ENCODE data around the gene FZD4. TPM values are rescaled to one million over a fixed set of nuclear protein-coding genes. Genes with fewer than 3 reads are reported as not detected.
"Not testable (repeated sequence)": the region's sequence is repeated elsewhere in the genome, so short reads cannot be mapped to it uniquely, and the experiment has no call there.

Gene FZD4
- 1.9 and 2.5 TPM in 2 replicates for total RNA-seq (2014; rRNA removed; shearing (Covaris generic))
- 3.1 and 3.2 TPM in 2 replicates for polyA plus RNA-seq (2015; cell fraction: cytosol; rRNA removed)
- polyA plus RNA-seq (2015; cell fraction: nucleus; rRNA removed): 4.0 and 4.2 TPM in 2 replicates

DNA sequence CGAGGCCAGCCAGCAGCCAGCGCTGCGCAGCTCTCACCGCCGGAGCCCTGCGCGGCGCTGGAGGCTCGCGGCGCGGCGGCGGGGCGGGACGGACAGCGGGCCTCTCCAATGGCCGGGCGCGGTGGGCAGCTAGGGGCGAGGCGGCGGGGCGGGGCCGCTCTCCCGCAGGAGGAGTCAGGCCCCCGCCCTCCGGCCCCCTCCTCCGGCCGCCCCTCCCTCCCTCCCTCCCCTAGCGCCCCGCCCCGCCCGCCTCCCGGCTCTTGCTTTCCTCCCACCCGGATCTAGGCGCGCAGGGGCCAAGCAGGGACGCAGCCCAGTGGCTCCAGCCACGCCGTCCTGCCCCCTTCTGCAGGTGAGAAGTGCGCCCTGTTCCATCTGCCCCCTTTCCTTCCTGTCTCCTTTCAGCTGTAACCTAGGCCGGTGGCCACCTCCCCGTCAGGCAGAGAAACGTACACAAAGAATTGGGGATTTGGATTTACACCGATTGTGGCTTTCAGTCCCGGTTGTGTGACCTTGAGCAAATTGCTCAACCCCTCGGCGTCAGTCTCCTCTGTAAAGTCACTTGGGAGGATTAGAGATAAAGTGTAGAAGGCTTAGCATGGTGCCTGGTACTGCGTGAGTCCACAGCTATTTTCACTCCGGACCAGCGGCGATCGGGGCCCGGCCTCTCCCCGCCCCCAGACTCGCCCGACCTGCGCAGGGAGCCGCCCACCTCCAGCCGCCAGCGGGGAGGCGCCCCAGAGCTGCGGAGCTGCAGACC, at the start of gene FZD4:
FZD4 (minus strand) TSS at position 35 of the 760 bp plus-strand sequence. CDS start 310 bp downstream, outside the sequence.
- in situ Hi-C loops (cut with HindIII; ENCODE audit: low pct_unique_long_range_greater_than_20kb, low sequenced_read_pairs): no loop called here
- peak; percentile 83 for DNase-seq (ENCODE audit: low read depth, low spot score)

DNA sequence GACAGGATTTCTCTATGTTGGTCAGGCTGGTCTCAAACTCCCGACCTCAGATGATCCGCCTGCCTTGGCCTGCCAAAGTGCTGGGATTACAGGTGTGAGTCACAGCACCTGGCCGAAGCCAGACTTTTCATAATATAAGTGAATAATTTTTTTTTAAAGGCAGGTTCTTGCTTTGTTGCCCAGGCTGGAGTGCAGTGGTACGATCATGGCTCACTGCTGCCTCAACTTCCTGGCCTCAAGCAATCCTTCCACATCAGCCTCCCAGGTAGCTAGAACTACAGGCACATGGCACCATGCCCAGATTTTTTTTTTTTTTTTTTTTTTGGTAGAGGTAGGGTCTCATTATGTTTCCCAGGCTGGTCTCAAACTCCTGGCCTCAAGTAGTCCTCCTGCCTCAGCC, 49.1 kb upstream of the FZD4 start:
- in situ Hi-C loops (cut with HindIII; ENCODE audit: low pct_unique_long_range_greater_than_20kb, low sequenced_read_pairs); DNase-seq (ENCODE audit: low read depth, low spot score): not testable (repeated sequence)

DNA sequence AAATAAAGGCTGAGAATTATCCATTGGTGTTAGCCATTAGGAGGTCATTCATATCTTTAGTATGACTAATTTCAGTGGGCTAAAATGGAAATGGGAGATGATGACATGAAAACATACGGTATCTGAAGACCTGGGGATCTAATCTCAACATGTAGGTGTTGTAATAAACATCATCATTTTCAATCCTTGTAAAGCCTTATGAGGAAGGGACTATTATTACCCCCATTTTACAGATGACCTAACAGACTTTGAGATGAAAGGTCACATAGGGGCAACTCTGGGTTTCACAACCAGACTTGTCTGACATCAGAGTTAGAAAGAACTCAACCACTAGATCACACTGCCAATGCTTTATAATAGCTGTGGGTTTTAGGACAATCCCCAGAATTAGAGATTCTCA, 47.7 kb upstream of the FZD4 start:
- in situ Hi-C loops (cut with HindIII; ENCODE audit: low pct_unique_long_range_greater_than_20kb, low sequenced_read_pairs): no loop called here
- DNase-seq (ENCODE audit: low read depth, low spot score): no peak

DNA sequence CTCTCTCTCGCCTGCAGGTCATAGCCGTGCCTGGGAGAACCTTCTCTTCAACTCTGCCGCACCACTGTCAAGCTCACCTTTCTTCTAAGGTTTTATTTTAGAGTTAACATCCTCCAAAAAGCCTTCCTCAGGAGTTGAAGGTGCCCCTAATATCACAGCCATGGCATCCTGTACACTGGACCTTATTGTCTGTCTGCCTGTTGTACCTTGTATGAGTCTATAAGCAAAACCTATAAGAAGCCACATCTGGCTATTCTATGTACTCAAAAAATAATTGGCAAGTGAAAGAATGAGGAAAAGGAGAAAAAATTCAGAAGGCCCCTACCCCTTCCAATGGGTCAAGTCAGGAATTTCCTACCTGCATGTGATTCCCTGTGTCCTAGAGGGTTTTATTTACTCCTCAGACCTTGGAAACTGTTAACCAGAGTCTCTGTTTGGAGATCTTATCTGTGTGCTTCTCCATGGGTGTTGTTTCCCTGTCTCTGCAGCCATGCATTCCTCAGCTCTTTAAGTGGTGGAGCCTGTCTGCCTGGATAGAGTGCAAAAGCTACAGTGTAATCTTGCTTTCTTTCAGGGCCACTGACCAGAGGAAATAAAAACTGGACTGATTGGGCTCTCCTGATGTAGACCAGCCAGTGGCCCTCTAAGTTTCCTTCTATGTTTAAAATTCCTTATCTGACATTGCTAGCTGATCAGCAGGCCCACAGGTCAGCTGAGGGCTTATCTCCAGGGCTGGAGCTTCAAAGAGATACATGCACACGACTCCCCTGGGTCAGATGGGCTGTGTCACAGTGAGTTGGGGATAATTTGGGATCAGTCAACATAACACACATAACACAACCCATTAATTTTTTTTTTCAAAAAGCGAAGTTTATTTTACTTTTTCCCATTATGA, 44.9 kb upstream of the FZD4 start:
- in situ Hi-C loops (cut with HindIII; ENCODE audit: low pct_unique_long_range_greater_than_20kb, low sequenced_read_pairs): no loop called here
- no peak for DNase-seq (ENCODE audit: low read depth, low spot score)

DNA sequence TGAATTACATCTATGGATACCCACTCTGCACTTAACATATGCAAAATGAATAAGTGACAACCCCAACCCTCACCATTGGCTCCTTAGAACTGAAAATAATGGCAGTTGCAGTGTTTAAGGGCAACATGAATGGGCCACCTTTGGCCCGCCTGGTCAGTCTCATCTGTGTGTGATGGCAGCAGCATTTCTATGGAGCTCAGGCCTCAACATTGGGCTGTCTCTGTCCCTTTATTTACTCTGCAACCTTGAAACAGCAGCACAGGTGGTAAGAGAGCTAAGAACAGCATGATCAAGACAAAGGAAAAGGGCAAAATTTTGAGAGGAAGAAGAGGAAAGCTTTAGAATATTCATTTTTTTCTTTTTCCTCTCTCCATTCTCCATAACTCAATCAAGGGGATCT, 44.2 kb upstream of the FZD4 start:
- DNase-seq (ENCODE audit: low read depth, low spot score): no peak
- in situ Hi-C loops (cut with HindIII; ENCODE audit: low pct_unique_long_range_greater_than_20kb, low sequenced_read_pairs): no loop called here

DNA sequence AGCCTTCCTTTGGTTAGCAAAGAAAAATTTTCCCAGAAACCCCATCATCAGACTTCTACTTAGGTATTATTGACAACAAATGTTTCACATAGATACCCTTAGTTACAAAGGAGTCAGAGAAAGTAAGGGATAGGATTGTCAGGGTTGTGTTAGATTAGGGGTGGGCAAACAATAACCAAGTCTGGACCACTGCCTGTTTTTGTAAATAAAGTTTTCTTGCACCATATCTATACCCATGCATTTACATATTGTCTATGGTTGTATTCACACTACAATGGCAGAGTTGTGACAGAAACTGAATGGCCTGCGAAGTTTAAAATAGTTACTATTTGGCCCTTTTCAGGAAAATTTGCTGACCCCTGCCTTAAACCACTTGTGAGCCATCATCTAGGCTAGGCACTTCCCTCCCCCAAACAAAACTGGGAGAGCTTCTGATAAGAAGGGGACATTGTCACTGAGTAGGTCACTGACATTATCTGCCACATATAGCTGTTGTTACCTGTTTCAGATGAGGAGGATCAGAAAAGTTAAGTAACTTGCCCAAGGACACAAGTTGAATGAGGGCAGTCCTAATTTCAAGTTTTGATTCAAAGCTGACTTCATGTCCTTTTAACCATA, 41.9 kb upstream of the FZD4 start:
- no peak for DNase-seq (ENCODE audit: low read depth, low spot score)

DNA sequence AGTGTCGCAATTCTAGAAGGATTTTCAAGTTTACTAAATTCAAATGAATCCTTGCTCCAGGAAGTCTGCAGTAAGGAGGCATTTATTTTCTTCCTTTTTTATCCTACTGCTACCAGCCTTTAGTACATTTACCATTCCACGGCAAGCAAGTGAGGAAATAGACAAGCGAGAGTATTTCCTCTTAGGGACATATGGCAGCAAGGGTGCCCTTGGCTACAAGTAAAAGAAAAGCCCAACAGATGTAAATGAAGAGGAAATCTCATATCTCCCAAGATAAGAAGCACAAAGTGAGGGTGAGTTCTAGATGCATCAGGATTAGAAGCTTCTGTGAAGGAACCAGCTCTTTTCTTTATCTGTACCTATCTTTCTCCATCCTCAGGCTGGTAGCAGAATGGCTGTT, 37.8 kb upstream of the FZD4 start:
- in situ Hi-C loops (cut with HindIII; ENCODE audit: low pct_unique_long_range_greater_than_20kb, low sequenced_read_pairs): no loop called here
- DNase-seq (ENCODE audit: low read depth, low spot score): no peak

More for the DNA sequence above, 41.9 kb upstream of the FZD4 start:
- in situ Hi-C loops (cut with HindIII; ENCODE audit: low pct_unique_long_range_greater_than_20kb, low sequenced_read_pairs): no loop called here

DNA sequence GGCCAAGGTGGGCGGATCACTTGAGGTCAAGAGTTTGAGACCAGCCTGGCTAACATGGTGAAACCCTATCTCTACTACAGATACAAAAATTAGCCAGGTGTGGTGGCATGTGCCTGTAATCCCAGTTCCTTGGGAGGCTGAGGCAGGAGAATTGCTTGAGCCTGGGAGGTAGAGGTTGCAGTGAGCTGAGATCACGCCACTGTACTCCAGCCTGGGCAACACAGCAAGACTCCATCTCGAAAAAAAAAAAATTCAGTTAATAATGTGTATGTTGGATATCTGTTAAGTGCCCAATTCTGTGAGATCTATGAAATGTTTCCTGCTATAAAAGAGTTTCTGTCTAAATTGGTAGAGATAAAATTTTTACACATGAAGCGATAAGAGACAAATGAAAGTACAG, 37.1 kb upstream of the FZD4 start:
- DNase-seq (ENCODE audit: low read depth, low spot score); in situ Hi-C loops (cut with HindIII; ENCODE audit: low pct_unique_long_range_greater_than_20kb, low sequenced_read_pairs): not testable (repeated sequence)

DNA sequence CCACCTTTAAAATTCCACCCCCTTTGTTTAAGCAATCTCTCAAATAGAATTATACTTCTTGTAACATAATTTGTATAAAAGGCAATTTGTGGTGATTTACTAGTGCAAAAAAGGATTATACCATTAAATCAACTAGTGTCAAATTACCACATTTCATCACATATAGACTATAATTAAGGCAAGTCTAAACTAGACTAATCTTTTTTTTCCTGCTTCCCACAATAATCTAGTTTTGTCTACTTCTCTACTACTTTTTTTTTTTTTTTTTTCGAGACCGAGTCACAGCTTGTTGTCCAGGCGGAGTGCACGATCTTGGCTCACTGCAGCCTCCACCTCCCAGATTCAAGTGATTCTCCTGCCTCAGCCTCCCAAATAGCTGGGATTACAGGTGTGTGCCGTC, 36.1 kb upstream of the FZD4 start:
- in situ Hi-C loops (cut with HindIII; ENCODE audit: low pct_unique_long_range_greater_than_20kb, low sequenced_read_pairs): no loop called here
- no peak for DNase-seq (ENCODE audit: low read depth, low spot score)

DNA sequence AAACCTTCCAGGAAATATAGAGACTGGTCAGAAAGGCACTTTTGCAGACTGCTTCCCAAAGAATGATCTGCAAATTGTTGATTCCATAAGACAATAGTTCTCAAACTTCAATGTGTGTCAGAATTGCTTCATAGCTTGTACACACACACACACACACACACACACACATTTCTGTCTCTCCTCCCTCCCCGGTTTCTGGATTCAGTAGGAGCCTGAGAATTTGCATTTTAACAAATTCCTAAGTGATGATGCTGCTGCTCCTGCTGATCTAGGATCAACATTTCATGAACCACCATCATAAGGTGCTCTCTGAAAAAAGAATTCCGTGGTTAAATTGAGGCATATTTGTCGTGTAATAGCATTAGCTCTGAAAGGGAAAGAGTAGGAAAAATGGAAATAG, 35.3 kb upstream of the FZD4 start:
- in situ Hi-C loops (cut with HindIII; ENCODE audit: low pct_unique_long_range_greater_than_20kb, low sequenced_read_pairs): no loop called here

DNA sequence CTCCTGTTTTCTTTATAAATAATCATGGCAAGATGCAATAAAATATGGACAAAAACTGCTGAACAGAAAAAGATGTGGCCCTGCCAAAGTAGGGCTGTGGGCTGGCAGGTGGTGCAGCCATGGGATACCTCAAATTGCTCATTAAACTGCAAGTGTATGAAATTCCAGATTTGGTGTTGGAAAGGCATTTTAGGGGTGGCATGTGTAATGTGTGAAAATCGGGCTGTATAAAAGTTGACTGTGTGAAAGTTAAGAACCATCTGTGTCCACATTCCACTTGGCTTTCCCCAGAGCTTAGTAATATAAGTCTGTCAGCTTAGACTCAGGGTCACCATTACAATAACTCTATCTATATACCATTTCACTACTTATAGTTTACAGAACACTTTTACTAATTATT, 34.8 kb upstream of the FZD4 start:
- DNase-seq (ENCODE audit: low read depth, low spot score): no peak
- in situ Hi-C loops (cut with HindIII; ENCODE audit: low pct_unique_long_range_greater_than_20kb, low sequenced_read_pairs): no loop called here

More for the DNA sequence above, 35.3 kb upstream of the FZD4 start:
- peak; percentile 7 for DNase-seq (ENCODE audit: low read depth, low spot score)

DNA sequence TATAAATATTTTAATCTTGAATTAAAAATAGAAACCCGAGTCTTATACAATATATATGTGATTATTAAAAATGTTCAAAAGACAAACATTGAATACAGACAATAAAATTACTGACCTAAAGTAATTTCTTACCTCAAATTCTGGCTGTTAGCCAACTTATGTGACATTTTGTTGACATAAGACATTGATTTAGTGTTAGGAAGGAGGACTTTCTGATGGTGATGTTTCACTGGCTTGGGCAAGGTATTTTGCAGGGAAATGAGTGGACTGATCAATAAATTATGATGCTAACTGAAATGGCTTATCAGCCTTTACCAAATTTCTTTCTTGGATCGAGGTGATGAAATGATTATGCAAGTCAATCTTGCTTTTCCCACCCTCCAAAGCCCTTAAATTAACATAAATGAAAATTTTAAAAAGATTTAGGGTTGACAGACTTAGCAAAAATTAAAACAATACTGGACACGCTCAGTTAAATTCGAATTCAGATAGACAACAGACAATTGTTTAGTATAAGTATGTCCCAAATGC, 33.2 kb upstream of the FZD4 start:
- in situ Hi-C loops (cut with HindIII; ENCODE audit: low pct_unique_long_range_greater_than_20kb, low sequenced_read_pairs): no loop called here
- no peak for DNase-seq (ENCODE audit: low read depth, low spot score)

DNA sequence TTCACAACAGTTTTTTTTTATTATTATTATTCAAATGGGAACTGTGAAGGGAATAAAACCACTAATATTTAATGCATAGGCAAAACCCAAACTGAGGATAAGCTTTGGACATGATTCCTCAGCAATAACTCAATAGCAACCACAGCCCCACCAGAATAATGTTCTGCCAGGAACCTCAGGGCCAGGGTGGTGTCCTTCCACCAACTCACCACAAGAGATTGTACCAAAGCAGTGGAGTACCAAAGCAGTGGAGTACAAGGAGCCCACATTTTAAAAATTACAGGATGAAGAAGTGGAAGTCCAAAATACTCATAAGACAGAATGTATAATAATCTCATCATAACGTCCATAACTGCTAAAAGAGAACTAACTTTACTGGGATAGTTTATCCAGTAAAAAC, 32.5 kb upstream of the FZD4 start:
- DNase-seq (ENCODE audit: low read depth, low spot score): no peak
- in situ Hi-C loops (cut with HindIII; ENCODE audit: low pct_unique_long_range_greater_than_20kb, low sequenced_read_pairs): no loop called here

DNA sequence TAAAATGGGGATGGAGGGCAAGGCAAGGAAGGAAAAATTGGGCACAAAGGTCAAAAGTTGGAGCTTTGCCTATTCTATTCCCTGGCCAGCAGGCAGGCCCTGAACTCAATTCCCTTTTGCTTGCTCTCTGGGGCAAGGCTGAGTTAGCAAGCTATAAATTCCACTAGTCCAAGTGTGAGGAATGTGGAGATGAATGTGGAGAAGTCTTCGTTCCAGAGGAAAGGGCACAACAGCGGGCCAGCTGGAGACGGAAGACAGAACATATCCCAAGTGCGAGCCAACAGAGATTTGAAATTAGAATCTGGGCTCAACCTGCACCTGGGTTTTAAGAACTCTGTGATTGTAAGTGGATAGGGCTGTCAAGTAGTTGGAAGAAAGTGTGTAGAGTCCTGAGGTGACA, 29.5 kb upstream of the FZD4 start:
- in situ Hi-C loops (cut with HindIII; ENCODE audit: low pct_unique_long_range_greater_than_20kb, low sequenced_read_pairs): no loop called here
- DNase-seq (ENCODE audit: low read depth, low spot score): no peak

DNA sequence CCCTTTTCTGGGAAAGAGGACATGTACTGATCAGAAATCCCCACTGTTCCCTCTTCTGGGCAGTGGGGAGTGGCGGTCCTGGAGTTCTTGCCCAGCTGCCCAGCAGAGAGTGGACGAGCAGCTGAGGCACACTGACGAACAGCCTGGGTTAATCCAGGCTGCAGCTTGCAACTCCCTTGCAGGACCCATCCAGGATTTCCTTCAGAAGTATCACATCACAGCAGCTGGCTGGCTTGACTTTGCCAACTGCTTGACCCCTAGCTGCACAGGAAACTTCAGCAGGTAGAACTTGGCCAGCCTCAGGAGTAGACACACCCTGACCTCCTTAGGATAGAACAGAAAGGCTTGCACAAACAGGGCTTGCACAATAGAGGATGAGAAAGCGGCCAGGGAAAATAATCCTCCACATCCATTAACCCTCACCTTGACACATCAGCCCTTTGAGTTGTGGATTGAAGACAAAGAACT, 27.9 kb upstream of the FZD4 start:
- in situ Hi-C loops (cut with HindIII; ENCODE audit: low pct_unique_long_range_greater_than_20kb, low sequenced_read_pairs): no loop called here
- no peak for DNase-seq (ENCODE audit: low read depth, low spot score)

DNA sequence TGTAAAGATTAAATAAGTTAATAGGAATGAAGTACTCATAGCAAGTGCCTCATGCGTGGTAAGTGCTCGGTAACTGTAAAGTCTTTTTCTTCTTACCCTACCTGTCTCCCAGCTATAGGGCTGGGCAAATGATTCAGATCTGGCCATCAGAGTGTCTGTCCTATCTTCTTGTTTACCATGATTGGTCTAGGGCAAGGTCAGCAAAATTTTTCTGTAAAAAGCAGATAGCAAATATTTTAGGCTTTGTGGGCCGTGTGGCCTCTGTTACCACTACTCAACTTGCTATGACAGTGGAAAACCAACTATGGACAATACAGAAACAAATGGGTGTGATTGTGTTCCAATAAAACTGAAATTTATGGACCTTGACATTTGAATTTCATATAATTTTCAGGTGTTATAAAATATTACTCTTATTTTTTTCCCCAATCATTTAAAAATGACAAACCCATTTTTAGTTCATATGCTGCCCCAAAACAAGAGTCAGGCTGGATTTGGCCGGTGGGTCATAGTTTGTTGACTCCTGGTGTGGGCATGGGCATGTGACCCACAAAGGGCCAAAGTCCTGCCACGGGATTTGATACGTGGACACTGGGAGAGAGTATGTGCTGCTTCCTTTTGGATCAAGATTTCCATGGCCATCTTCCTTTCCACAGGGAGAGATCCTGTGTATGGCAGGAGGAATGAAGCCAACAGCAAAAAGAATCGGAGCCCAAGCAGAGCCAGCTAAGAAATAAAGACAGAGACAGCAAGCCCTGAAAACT, 26.8 kb upstream of the FZD4 start:
- in situ Hi-C loops (cut with HindIII; ENCODE audit: low pct_unique_long_range_greater_than_20kb, low sequenced_read_pairs): no loop called here
- no peak for DNase-seq (ENCODE audit: low read depth, low spot score)

DNA sequence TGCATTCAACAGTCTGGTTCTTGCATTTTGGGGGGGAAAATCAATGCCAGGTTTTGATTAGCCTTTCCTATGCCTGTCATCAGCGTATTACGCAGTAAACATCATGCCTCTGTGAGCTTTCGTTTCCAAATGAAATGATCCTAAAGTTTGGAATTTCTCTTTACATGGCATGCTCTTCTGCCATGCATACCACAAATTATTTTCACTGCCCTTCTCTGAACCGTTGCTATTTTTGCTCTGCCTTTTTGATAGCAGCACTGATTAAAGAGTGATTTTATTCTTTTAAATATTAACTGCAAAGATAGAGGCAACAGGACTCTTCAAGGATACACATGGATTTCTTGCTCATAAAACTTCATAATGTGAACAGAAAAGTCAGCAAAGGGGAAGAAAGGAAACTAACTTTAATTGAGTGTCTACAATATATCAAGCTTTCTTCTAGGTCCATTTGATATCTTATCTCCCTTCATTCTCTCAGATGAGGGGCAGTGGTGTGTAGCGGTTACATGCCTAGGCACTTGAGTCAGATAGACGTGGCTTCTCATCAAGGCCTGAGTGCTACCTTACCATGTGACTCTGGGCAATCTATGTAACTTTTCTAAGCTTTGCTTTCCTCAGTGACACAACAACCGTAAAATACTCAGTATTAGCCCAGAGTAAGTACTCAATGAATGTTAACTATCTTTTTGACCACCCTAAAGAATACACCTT, 25.0 kb upstream of the FZD4 start:
- in situ Hi-C loops (cut with HindIII; ENCODE audit: low pct_unique_long_range_greater_than_20kb, low sequenced_read_pairs): no loop called here

More for the DNA sequence above, 25.0 kb upstream of the FZD4 start:
- no peak for DNase-seq (ENCODE audit: low read depth, low spot score)

Measured in SK-MEL-5 (cell line).